ENCODE measurements around the gene TLX3.

- TF ChIP-seq RARB (CRISPR knock-in tag; IDR thresholded peaks at IDR 0.05) (no peak), OSR1 (CRISPR knock-in tag; IDR thresholded peaks at IDR 0.05) (no peak), ARNTL (CRISPR knock-in tag; IDR thresholded peaks at IDR 0.05; ENCODE audit: borderline replicate concordance, low read depth) (no peak), BACH2 (CRISPR knock-in tag; IDR thresholded peaks at IDR 0.05; ENCODE audit: borderline replicate concordance) (no peak)
- TF ChIP-seq, protein P1, sequence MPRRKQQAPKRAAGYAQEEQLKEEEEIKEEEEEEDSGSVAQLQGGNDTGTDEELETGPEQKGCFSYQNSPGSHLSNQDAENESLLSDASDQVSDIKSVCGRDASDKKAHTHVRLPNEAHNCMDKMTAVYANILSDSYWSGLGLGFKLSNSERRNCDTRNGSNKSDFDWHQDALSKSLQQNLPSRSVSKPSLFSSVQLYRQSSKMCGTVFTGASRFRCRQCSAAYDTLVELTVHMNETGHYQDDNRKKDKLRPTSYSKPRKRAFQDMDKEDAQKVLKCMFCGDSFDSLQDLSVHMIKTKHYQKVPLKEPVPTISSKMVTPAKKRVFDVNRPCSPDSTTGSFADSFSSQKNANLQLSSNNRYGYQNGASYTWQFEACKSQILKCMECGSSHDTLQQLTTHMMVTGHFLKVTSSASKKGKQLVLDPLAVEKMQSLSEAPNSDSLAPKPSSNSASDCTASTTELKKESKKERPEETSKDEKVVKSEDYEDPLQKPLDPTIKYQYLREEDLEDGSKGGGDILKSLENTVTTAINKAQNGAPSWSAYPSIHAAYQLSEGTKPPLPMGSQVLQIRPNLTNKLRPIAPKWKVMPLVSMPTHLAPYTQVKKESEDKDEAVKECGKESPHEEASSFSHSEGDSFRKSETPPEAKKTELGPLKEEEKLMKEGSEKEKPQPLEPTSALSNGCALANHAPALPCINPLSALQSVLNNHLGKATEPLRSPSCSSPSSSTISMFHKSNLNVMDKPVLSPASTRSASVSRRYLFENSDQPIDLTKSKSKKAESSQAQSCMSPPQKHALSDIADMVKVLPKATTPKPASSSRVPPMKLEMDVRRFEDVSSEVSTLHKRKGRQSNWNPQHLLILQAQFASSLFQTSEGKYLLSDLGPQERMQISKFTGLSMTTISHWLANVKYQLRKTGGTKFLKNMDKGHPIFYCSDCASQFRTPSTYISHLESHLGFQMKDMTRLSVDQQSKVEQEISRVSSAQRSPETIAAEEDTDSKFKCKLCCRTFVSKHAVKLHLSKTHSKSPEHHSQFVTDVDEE (CRISPR knock-in tag; IDR thresholded peaks at IDR 0.05) = no peak
Observed at GRCh38 chr5:171283753-171284152, 25.3 kb upstream of the TLX3 start.
